OCI-LY3 (cell line): Measurements from ENCODE around the gene NR5A1.

Experiments used
- EZH2phosphoT487 ChIP-seq: fragments of 200-600 bp; shearing (Covaris generic); IDR thresholded peaks from 2 replicates; pipeline ENCODE4 v1.6.1; 2018; ENCODE audit warnings: antibody characterized with exemption, mixed run types, low read depth
- TF ChIP-seq, protein P1 (sequence below): fragments of 200-600, 300-600 bp; sonication (generic); IDR thresholded peaks from 2 replicates; pipeline ENCODE4 v1.5.1; 2014; ENCODE audit warnings: antibody characterized with exemption, low read length, low read depth

DNA sequence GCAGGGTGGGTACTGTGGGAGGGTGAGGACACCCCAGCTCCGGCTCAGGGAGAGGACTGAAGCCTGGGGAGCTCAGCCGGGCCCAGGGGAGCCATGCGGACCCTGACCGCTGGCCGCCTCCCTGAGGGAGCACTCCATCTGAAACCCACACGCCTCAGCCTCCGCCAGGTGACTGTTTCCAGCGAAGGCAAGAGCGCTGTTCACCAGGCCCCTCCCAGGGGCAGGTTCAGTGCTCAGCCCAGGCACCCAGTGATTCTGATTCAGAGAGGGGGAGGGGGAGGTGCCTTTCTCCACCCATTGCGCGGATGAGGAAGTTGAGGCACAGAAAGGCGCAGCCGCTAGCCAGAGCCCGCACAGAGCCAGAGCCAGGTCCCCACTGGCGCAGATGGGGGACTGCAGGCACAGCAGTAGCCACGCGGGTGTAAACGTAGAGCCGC, 30.0 kb downstream of the NR5A1 start:
- TF ChIP-seq, protein P1, sequence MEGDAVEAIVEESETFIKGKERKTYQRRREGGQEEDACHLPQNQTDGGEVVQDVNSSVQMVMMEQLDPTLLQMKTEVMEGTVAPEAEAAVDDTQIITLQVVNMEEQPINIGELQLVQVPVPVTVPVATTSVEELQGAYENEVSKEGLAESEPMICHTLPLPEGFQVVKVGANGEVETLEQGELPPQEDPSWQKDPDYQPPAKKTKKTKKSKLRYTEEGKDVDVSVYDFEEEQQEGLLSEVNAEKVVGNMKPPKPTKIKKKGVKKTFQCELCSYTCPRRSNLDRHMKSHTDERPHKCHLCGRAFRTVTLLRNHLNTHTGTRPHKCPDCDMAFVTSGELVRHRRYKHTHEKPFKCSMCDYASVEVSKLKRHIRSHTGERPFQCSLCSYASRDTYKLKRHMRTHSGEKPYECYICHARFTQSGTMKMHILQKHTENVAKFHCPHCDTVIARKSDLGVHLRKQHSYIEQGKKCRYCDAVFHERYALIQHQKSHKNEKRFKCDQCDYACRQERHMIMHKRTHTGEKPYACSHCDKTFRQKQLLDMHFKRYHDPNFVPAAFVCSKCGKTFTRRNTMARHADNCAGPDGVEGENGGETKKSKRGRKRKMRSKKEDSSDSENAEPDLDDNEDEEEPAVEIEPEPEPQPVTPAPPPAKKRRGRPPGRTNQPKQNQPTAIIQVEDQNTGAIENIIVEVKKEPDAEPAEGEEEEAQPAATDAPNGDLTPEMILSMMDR = no peak
- no peak for TF ChIP-seq EZH2phosphoT487
